Measurements from ENCODE around the gene TET1.
"Not testable (repeated sequence)": the region's sequence is repeated elsewhere in the genome, so short reads cannot be mapped to it uniquely, and the experiment has no call there.

The TET1 gene

GRCh38 chr10:68560186-68560942, at the start of gene TET1:
Gene TET1, plus strand, starts transcription at chr10:68560337. Its CDS starts 12,002 bp downstream, at chr10:68572339.
- peak; percentile 48 for DNase-seq

- DNase-seq = not testable (repeated sequence)
These were observed 43.9 kb upstream of the TET1 start for GRCh38 chr10:68516216-68516615.

GRCh38 chr10:68516766-68517165, 43.4 kb upstream of the TET1 start:
- no peak for DNase-seq

GRCh38 chr10:68517188-68517587, 42.9 kb upstream of the TET1 start:
- DNase-seq = no peak

GRCh38 chr10:68518609-68519008, 41.5 kb upstream of the TET1 start:
- DNase-seq = not testable (repeated sequence)

- not testable (repeated sequence) for DNase-seq
These were observed 34.6 kb upstream of the TET1 start for GRCh38 chr10:68525490-68526038.

- no peak for DNase-seq
These were observed 33.4 kb upstream of the TET1 start for GRCh38 chr10:68526634-68527307.

GRCh38 chr10:68536973-68537372, 23.2 kb upstream of the TET1 start:
- DNase-seq = no peak

GRCh38 chr10:68537796-68538195, 22.3 kb upstream of the TET1 start:
- DNase-seq = no peak

GRCh38 chr10:68543004-68543918, 16.9 kb upstream of the TET1 start:
- DNase-seq = no peak

- peak; percentile 61 for DNase-seq
These were observed 9.3 kb upstream of the TET1 start for GRCh38 chr10:68550747-68551411.

GRCh38 chr10:68553138-68553537, 7.0 kb upstream of the TET1 start:
- no peak for DNase-seq

GRCh38 chr10:68553599-68553998, 6.5 kb upstream of the TET1 start:
- no peak for DNase-seq

- DNase-seq = no peak
These were observed 1.7 kb upstream of the TET1 start for GRCh38 chr10:68558478-68558877.

- DNase-seq = no peak
These were observed 886 bp upstream of the TET1 start for GRCh38 chr10:68559251-68559650.

GRCh38 chr10:68559841-68560185, 324 bp upstream of the TET1 start:
- no peak for DNase-seq

GRCh38 chr10:68560943-68561864, 1.1 kb downstream of the TET1 start:
- DNase-seq = no peak

- no peak for DNase-seq
These were observed 1.9 kb downstream of the TET1 start for GRCh38 chr10:68561865-68562649.

- DNase-seq = no peak
These were observed 2.8 kb downstream of the TET1 start for GRCh38 chr10:68562661-68563570.
